Pancreas (tissue), 10 donors: ENCODE data around the gene GLI3. TPM values are rescaled to one million over a fixed set of nuclear protein-coding genes. Genes with fewer than 3 reads are reported as not detected.

ENCODE experiments used
- ATAC-seq, 4 donors: fragments of 200-7000 bp; cut with Tn5 transposase; one replicate each; pipeline versions ENCODE4 v1.8.0 to v1.9.1; 2020; ENCODE audit warnings: mild to moderate bottlenecking in 4 of 4, moderate library complexity in 4 of 4
- DNase-seq, 6 donors: peaks; one replicate each; pipeline ENCODE4 v3.0.0-alpha.2; 2020
- FAIRE-seq: peaks from 2 replicates; lab custom pipeline; 2012; peaks lifted over from hg19 to GRCh38; lab: Jason Lieb, UNC
- H3K27ac ChIP-seq, 4 donors: fragments of 200-600 bp; sonication (generic); 1 replicate in 3 of 4; 2 replicates in 1 of 4; pipeline versions ENCODE4 v1.5.0 to v1.8.0; 2020
- H3K27me3 ChIP-seq, 4 donors: fragments of 200-600 bp; one replicate each; pipeline ENCODE4 v1.8.0; 2021
- H3K36me3 ChIP-seq, 3 donors: fragments of 200-600 bp; sonication (generic) in 1 of 3; one replicate each; pipeline versions ENCODE4 v1.5.0 to v1.8.0; 2020 to 2021
- H3K4me1 ChIP-seq, 3 donors: fragments of 200-600 bp; one replicate each; pipeline ENCODE4 v1.8.0; 2021
- H3K4me3 ChIP-seq, 4 donors: fragments of 200-600 bp; sonication (generic) in 2 of 4; one replicate each; pipeline versions ENCODE4 v1.5.0 to v1.8.0; 2020 to 2021
- H3K9me3 ChIP-seq, 4 donors: fragments of 200-600 bp; one replicate each; pipeline ENCODE4 v1.8.0; 2021
- WGBS, 2 donors: extraction: QIAGEN DNeasy Blood & Tissue Kit; methylation state at CpG; one replicate each; pipeline ENCODE4 v1.1.7; 2013; 5-methylcytosine and 5-hydroxymethylcytosine counted together
- intact Hi-C, 3 donors: fragments of 100-400 bp; cut with DNase I; formaldehyde crosslinking; loops; one replicate each; pipeline versions ENCODE4 v1.11.1 to v1.14.2; 2022
- polyA plus RNA-seq, 2 donors: library from polyadenylated mRNA; stranded (reverse); fragments of 200-250 nt; gene quantifications; one replicate each; pipeline ENCODE4 v1.2.3, GENCODE V29; 2013
- total RNA-seq, 6 donors: library from RNA; stranded (reverse); fragmentation: NEBNext Ultra II Directional in 4 of 6; extraction: Animal tissue kit (Norgen Biotek cat#: 25700) in 4 of 6; gene quantifications; one replicate each; pipeline versions ENCODE4 v1.2.1 to v1.2.4, GENCODE V29; 2021 to 2023
- TF ChIP-seq, protein P1 (sequence below), 4 donors: fragments of 200-600 bp; sonication (generic) in 3 of 4; IDR thresholded peaks; one replicate each; pipeline versions ENCODE4 v1.5.0 to v1.8.0; 2021; ENCODE audit warnings: antibody characterized with exemption in 4 of 4
- donor health status: healthy with polysubstance abuse.
- donor health status: DM: no; HTN: no; CAD: no; lungs with moderate emphysema.
- donor health status: DM: no; HTN: no; CAD: no.
- donor health status: control.
- donor health status: control.
- donor health status: Bipolar disorder and iron deficiency.
- donor health status: DM: yes; HTN: yes; CAD: no.
- donor health status: DM: no; HTN: no; CAD: no.
- donor health status: DM: no; HTN: no; CAD: no.
- donor health status: DM: yes; HTN: yes; CAD: no.

Gene GLI3
- total and polyA plus RNA-seq, 8 donors, result 0.38 to 6.2 (median 1.4) TPM

DNA sequence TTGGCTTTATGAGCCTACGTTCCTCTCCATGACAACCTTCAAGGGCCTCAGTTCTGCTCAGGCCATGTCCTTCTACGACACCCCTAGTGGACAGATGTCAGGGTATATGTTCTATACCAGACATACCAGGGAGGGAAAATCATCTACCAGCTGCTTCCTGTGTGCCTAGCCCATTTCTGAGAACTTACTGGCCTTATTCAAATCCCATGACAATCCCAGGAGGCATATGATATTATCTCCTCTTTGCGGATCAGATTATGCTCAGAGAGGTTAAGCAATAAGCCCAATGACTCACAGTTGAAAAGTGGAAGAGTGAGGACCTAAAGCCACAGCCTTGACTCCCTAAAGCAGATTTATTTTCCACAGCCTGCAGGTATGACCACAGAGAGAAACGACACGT is 139.3 kb downstream of the GLI3 start:
- H3K4me1 ChIP-seq, result no peaks in the 10 kb centered on the region
- no peak for DNase-seq

DNA sequence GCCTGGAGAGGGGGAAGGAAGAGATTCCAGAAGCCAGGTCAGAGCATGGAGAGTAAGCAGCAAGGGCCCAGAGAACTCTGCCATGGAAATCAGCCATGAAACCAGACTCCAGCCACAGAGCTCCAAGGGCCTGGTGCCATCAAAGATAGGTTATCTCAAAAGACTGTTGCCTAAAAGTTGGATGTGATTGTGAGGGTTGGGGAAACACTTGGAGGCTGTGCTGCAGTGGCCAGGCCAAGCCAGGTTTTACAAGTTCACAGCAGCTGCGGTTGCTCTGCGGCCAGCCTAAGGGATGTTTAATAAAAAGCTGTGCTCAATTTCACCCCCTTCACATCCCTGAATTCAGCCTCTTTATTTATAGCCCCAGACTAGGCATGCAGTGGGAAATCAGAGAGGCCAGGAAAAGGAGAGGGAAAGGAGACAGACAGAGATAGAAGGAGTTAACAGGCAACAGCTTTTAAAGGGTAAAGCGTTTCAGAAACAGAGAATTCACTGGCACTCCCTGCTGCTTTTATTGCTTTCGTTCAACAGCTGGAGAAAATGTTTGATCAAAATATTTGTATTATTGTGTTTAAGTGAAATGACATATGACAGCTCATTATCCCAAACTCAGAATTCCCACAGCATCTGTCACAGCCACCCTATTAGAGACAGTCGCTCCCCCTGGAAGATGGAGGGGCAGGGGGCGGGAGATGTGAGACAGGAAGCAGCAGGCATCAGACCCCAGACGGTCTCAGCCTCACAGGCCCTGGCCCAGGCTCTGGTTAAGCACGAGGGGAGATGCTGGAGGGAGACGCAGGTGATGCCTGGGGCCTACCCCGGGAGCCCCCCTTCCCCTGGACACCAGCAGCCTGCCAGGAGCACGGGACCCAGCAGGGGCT is 140.1 kb downstream of the GLI3 start:
- no peaks in the 10 kb centered on the region for H3K9me3 ChIP-seq
- FAIRE-seq (no peak), ATAC-seq (peak in 3 of 4 donors; percentile 23 to 68 (median 45)), DNase-seq (no peak)
- H3K4me1 ChIP-seq, result no peaks in the 10 kb centered on the region
- H3K27ac ChIP-seq, result no peak overlapping the region
- 52 to 67% methylated on average over 11 of the region's 11 CpGs for WGBS, 2 donors
- H3K4me3 ChIP-seq, result no peak overlapping the region
- H3K36me3 ChIP-seq, result no peaks in the 10 kb centered on the region
- intact Hi-C loops, result no loop called here
- H3K27me3 ChIP-seq, result no peaks in the 10 kb centered on the region
- TF ChIP-seq, protein P1, sequence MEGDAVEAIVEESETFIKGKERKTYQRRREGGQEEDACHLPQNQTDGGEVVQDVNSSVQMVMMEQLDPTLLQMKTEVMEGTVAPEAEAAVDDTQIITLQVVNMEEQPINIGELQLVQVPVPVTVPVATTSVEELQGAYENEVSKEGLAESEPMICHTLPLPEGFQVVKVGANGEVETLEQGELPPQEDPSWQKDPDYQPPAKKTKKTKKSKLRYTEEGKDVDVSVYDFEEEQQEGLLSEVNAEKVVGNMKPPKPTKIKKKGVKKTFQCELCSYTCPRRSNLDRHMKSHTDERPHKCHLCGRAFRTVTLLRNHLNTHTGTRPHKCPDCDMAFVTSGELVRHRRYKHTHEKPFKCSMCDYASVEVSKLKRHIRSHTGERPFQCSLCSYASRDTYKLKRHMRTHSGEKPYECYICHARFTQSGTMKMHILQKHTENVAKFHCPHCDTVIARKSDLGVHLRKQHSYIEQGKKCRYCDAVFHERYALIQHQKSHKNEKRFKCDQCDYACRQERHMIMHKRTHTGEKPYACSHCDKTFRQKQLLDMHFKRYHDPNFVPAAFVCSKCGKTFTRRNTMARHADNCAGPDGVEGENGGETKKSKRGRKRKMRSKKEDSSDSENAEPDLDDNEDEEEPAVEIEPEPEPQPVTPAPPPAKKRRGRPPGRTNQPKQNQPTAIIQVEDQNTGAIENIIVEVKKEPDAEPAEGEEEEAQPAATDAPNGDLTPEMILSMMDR (IDR thresholded peaks at IDR 0.05), result no peak

More for the DNA sequence above, 139.3 kb downstream of the GLI3 start:
- ATAC-seq (peak in 2 of 4 donors; percentile 38 to 55), FAIRE-seq (no peak)
- WGBS, 2 donors, result 74 to 79% methylated on average over 5 of the region's 5 CpGs
- Histone ChIP-seq H3K9me3 (no peaks in the 10 kb centered on the region), H3K27ac (no peak overlapping the region), H3K27me3 (no peaks in the 10 kb centered on the region), H3K36me3 (no peaks in the 10 kb centered on the region), H3K4me3 (no peak overlapping the region)
- intact Hi-C loops, result no loop called here
- TF ChIP-seq, protein P1 (IDR thresholded peaks at IDR 0.05), result no peak

DNA sequence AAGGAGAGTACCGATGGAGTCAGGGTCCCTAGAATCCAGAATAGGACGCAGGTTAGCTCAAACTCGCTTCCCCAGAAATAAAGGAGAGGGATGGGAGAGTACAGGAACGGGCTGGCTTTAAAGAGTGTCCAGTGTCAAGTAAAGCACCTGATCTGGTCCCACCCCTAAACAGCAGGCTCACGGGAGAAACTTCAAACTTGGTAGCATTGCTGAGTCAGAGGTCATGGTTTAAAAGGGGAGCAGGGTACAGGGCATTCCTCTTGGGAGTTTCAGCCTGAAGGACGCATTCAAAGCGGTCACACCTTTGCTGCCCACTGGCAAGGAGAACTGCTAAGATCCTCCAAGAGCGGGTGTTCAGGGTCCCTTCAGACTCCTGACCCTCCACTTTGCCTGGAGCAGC is 140.7 kb downstream of the GLI3 start:
- DNase-seq (no peak), FAIRE-seq (no peak), ATAC-seq (peak in 1 of 4 donors; percentile 11)
- Histone ChIP-seq H3K9me3 (no peaks in the 10 kb centered on the region), H3K36me3 (no peaks in the 10 kb centered on the region), H3K27me3 (no peaks in the 10 kb centered on the region), H3K4me1 (no peaks in the 10 kb centered on the region), H3K4me3 (no peak overlapping the region), H3K27ac (no peak overlapping the region)
- intact Hi-C loops, result no loop called here
- 73 to 77% methylated on average over 8 of the region's 8 CpGs for WGBS, 2 donors
- TF ChIP-seq, protein P1 (IDR thresholded peaks at IDR 0.05), result no peak

- Histone ChIP-seq H3K9me3 (no peaks in the 10 kb centered on the region), H3K4me1 (no peaks in the 10 kb centered on the region), H3K27me3 (no peaks in the 10 kb centered on the region), H3K27ac (no peak overlapping the region), H3K36me3 (no peaks in the 10 kb centered on the region), H3K4me3 (no peak overlapping the region)
- FAIRE-seq (no peak), ATAC-seq (no peak), DNase-seq (no peak)
- intact Hi-C loops, result no loop called here
- 74 to 85% methylated on average over 7 of the region's 7 CpGs for WGBS, 2 donors
- TF ChIP-seq, protein P1 (IDR thresholded peaks at IDR 0.05), result no peak
Observed at GRCh38 chr7:42095791-42096190, 141.2 kb downstream of the GLI3 start.

GRCh38 chr7:42093349-42093905 is 143.6 kb downstream of the GLI3 start:
- FAIRE-seq (no peak), ATAC-seq (no peak), DNase-seq (no peak)
- 82 to 84% methylated on average over 2 of the region's 2 CpGs for WGBS, 2 donors
- TF ChIP-seq, protein P1 (IDR thresholded peaks at IDR 0.05), result no peak
- Histone ChIP-seq H3K27me3 (no peaks in the 10 kb centered on the region), H3K36me3 (no peaks in the 10 kb centered on the region), H3K9me3 (no peaks in the 10 kb centered on the region), H3K4me1 (no peaks in the 10 kb centered on the region), H3K4me3 (no peak overlapping the region), H3K27ac (no peak overlapping the region)
- intact Hi-C loops, result no loop called here
